Central memory CD4-positive, alpha-beta T cell (primary cell): ENCODE data around the gene NT5C1A.

Experiments
- DNase-seq: peaks from one replicate; pipeline ENCODE4 v3.0.0; 2022
- total RNA-seq, 3 experiments: gene quantifications; one replicate each; lab custom pipeline; 2026; lab: John Stamatoyannopoulos, UW

Gene NT5C1A
- 0.11 to 2.8 (median 2.7) reads per million in 3 experiments for total RNA-seq

GRCh38 chr1:39671793-39672550 lies at the start of gene NT5C1A:
NT5C1A (minus strand) TSS chr1:39672107; CDS start chr1:39672038, 69 bp downstream.
- DNase-seq, result no peak

GRCh38 chr1:39721664-39722063 lies 49.8 kb upstream of the NT5C1A start:
- DNase-seq, result no peak

GRCh38 chr1:39720094-39720999 lies 48.4 kb upstream of the NT5C1A start:
- DNase-seq, result peak; percentile 66

GRCh38 chr1:39717809-39718208 lies 45.9 kb upstream of the NT5C1A start:
- DNase-seq, result no peak

- no peak for DNase-seq
Observed at GRCh38 chr1:39713557-39713956, 41.6 kb upstream of the NT5C1A start.

- no peak for DNase-seq
Observed at GRCh38 chr1:39711966-39712340, 40.0 kb upstream of the NT5C1A start.

GRCh38 chr1:39711104-39711965 lies 39.4 kb upstream of the NT5C1A start:
- DNase-seq, result no peak

- no peak for DNase-seq
Observed at GRCh38 chr1:39707506-39707905, 35.6 kb upstream of the NT5C1A start.

- no peak for DNase-seq
Observed at GRCh38 chr1:39704757-39705156, 32.9 kb upstream of the NT5C1A start.

GRCh38 chr1:39701049-39701439 lies 29.1 kb upstream of the NT5C1A start:
- no peak for DNase-seq

GRCh38 chr1:39700348-39700747 lies 28.4 kb upstream of the NT5C1A start:
- no peak for DNase-seq

- no peak for DNase-seq
Observed at GRCh38 chr1:39699419-39699818, 27.5 kb upstream of the NT5C1A start.

- no peak for DNase-seq
Observed at GRCh38 chr1:39698568-39698967, 26.7 kb upstream of the NT5C1A start.

GRCh38 chr1:39696448-39696847 lies 24.5 kb upstream of the NT5C1A start:
- DNase-seq, result no peak

- no peak for DNase-seq
Observed at GRCh38 chr1:39695016-39695415, 23.1 kb upstream of the NT5C1A start.

- DNase-seq, result no peak
Observed at GRCh38 chr1:39694026-39694425, 22.1 kb upstream of the NT5C1A start.

GRCh38 chr1:39692152-39693074 lies 20.5 kb upstream of the NT5C1A start:
- DNase-seq, result no peak

GRCh38 chr1:39691383-39692151 lies 19.7 kb upstream of the NT5C1A start, which contains the start of gene HPCAL4:
HPCAL4 (minus strand) TSS chr1:39691433; CDS start chr1:39684603, 6,830 bp downstream.
- peak; percentile 91 for DNase-seq

- DNase-seq, result no peak
Observed at GRCh38 chr1:39690794-39691382, 19.0 kb upstream of the NT5C1A start.

- DNase-seq, result no peak
Observed at GRCh38 chr1:39690225-39690624, 18.3 kb upstream of the NT5C1A start.
